ENCODE measurements around the gene NALCN. TPM values are rescaled to one million over a fixed set of nuclear protein-coding genes. Genes with fewer than 3 reads are reported as not detected.
A peak's percentile ranks its signal among the peaks of the same experiment; 100 is the strongest.

The NALCN gene
- total RNA-seq, 2 experiments from 2014 or later: not detected

DNA sequence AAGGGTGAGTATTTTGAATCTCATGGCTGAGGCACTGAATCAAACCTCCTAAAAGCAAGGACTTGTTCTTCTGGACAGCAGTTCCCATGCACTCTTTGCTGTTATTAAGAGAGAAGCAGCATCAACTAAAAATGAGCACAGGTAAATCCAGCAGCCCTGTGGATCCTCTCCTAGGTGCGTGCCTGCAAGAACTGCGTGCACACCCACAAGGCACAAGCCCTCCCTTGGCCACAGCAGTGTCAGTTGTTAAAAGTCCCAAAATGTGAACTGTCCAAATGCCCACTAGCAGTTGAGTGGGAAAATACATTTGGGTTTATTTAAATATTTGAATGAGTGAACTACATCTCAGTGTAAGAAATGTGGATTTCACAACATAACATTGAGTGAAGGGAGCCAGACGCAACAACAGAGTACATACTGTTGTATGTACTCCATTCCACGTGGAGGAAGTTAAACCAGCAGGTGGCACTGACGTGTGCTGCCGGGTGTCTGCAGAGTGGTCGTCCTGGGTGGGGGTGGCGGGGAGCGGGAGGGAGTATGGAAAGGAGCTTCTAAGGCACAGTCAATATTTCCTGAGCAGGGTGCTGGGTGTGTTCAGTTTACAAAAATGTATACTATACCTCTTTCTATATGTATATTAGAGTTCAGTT lies 266.4 kb downstream of the NALCN start:
- Mint-ChIP-seq H3K9me3 (no peaks in the 10 kb centered on the region), H3K27me3 (peaks cover 72% of the 10 kb centered on the region), H3K4me1 (ENCODE audit: low read depth) (no peaks in the 10 kb centered on the region), H3K36me3 (ENCODE audit: low read depth) (no peaks in the 10 kb centered on the region), H3K27ac (no peak overlapping the region), H3K4me3 (no peak overlapping the region)
- Histone ChIP-seq H3K4me3 (ENCODE audit: low read length) (no peak overlapping the region), H3K27ac (ENCODE audit: low read depth in 1 of 2, low read length in 2 of 2) (no peak overlapping the region), H3K27me3 (ENCODE audit: control insufficient read depth in 1 of 2, insufficient read depth in 2 of 2, low read length in 2 of 2) (peaks cover 3 to 21% of the 10 kb centered on the region in 2 experiments), H3K4me1 (ENCODE audit: insufficient read depth, low read length) (no peaks in the 10 kb centered on the region), H3K9me3 (ENCODE audit: control insufficient read depth in 1 of 2, insufficient read depth in 1 of 2, low read length in 2 of 2) (no peaks in the 10 kb centered on the region), H3K36me3 (ENCODE audit: insufficient read depth, low read length) (no peaks in the 10 kb centered on the region)
- TF ChIP-seq CTCF (IDR thresholded peaks at IDR 0.05): no peak
- ChIA-PET CTCF (no interaction called here), POLR2A (no interaction called here)
- ATAC-seq (ENCODE audit: poor library complexity) (no peak), DNase-seq (no peak)
- intact Hi-C loops (cut with DNase I, micrococcal nuclease): loop anchor here in 1 of 2 experiments (10.0 kb wide), 1 partner anchor 605 kb away; no protein-coding TSS in a partner anchor

DNA sequence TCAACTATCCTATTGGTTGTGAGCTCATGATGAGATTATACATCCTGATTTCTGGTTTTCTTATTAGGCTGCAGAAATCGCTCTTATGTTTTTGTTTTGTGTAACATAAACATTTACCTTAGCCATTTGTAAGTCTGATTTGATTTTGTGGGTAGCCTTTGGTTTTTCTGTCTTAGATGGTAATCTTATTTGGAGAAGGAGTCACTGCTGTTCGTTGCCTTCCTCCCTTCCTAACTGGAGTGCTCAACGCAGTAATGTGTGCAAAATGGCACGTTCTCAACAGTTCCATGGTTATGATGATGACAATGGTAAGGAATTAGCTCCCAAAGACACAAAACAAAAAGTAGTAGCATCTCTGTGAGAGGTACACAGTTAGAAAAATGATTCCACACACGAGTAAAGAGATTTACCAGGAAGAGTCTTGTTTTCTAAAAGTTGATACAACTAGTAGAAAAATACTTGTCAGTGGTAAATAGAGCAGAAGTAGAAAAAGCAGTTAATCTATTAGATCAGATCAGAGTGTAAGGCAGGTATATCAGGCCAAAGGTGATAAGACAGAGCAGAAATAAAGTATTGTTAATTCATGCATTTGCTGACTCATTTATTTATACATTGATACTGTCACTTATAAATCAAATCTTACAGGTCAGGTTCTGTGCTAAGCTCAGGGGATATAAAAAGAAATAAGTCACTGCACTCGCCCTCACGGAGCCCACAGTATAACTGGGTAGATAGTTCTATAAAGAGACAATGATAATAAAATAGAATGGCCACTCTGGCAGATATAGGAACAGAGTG lies 270.0 kb downstream of the NALCN start:
- POLR2A ChIA-PET: no interaction called here
- Mint-ChIP-seq H3K9me3 (no peaks in the 10 kb centered on the region), H3K27ac (no peak overlapping the region), H3K4me1 (ENCODE audit: low read depth) (no peaks in the 10 kb centered on the region), H3K36me3 (ENCODE audit: low read depth) (no peaks in the 10 kb centered on the region), H3K27me3 (peaks cover 60% of the 10 kb centered on the region), H3K4me3 (no peak overlapping the region)
- intact Hi-C loops (cut with DNase I, micrococcal nuclease): loop anchor here (1.0 to 10.0 kb wide), 2 partner anchors 609 to 1410 kb away; no protein-coding TSS in a partner anchor
- no peak for DNase-seq
- TF ChIP-seq CTCF (IDR thresholded peaks at IDR 0.05): no peak
- H3K27ac ChIP-seq (ENCODE audit: low read depth in 1 of 2, low read length in 2 of 2): no peak overlapping the region
- H3K9me3 ChIP-seq (ENCODE audit: control insufficient read depth in 1 of 2, insufficient read depth in 1 of 2, low read length in 2 of 2): no peaks in the 10 kb centered on the region
- CTCF ChIA-PET: no interaction called here
- no peak overlapping the region for H3K4me3 ChIP-seq (ENCODE audit: low read length)
- peaks cover 0 to 12% of the 10 kb centered on the region in 2 experiments for H3K27me3 ChIP-seq (ENCODE audit: control insufficient read depth in 1 of 2, insufficient read depth in 2 of 2, low read length in 2 of 2)
- ATAC-seq (ENCODE audit: poor library complexity): no peak
- no peaks in the 10 kb centered on the region for H3K4me1 ChIP-seq (ENCODE audit: insufficient read depth, low read length)
- no peaks in the 10 kb centered on the region for H3K36me3 ChIP-seq (ENCODE audit: insufficient read depth, low read length)

GRCh38 chr13:101144808-101145419 lies 271.4 kb downstream of the NALCN start:
- peaks cover 7 to 9% of the 10 kb centered on the region in 2 experiments for H3K27me3 ChIP-seq (ENCODE audit: control insufficient read depth in 1 of 2, insufficient read depth in 2 of 2, low read length in 2 of 2)
- Mint-ChIP-seq H3K27me3 (peaks cover 65% of the 10 kb centered on the region), H3K4me3 (no peak overlapping the region), H3K9me3 (no peaks in the 10 kb centered on the region), H3K4me1 (ENCODE audit: low read depth) (no peaks in the 10 kb centered on the region), H3K36me3 (ENCODE audit: low read depth) (no peaks in the 10 kb centered on the region), H3K27ac (no peak overlapping the region)
- H3K36me3 ChIP-seq (ENCODE audit: insufficient read depth, low read length): no peaks in the 10 kb centered on the region
- peak in 4 of 14 experiments; percentile 30 to 71 (median 60) for DNase-seq
- H3K9me3 ChIP-seq (ENCODE audit: control insufficient read depth in 1 of 2, insufficient read depth in 1 of 2, low read length in 2 of 2): no peaks in the 10 kb centered on the region
- H3K4me1 ChIP-seq (ENCODE audit: insufficient read depth, low read length): no peaks in the 10 kb centered on the region
- ATAC-seq (ENCODE audit: poor library complexity): peak; percentile 60
- TF ChIP-seq CTCF (IDR thresholded peaks at IDR 0.05): peak; percentile 83
- no peak overlapping the region for H3K4me3 ChIP-seq (ENCODE audit: low read length)
- POLR2A ChIA-PET: interaction anchor here (0.6 to 1.0 kb wide), 3 partner anchors 10 to 1710 kb away, joined by 3 to 4 read pairs (median 3); no protein-coding TSS in a partner anchor
- CTCF ChIA-PET: interaction anchor here (0.6 to 2.2 kb wide), 13 partner anchors 10 to 1447 kb away, joined by 3 to 15 read pairs (median 4); no protein-coding TSS in a partner anchor
- intact Hi-C loops (cut with DNase I, micrococcal nuclease): loop anchor here (2.0 to 10.0 kb wide), 4 partner anchors 610 to 1410 kb away; no protein-coding TSS in a partner anchor
- no peak overlapping the region for H3K27ac ChIP-seq (ENCODE audit: low read depth in 1 of 2, low read length in 2 of 2)
